Body of pancreas (tissue), 4 donors: ENCODE data around the gene MPP7.

ENCODE experiments used
- CTCF ChIP-seq, 7 experiments: fragments of 450-650 bp in 4 of 7; fragments of 200-600 bp in 3 of 7; sonication (generic) in 3 of 7; IDR thresholded peaks; one replicate each; pipeline ENCODE4 v1.5.1; 2016 to 2019; ENCODE audit warnings: antibody characterized with exemption in 7 of 7
- POLR2A ChIP-seq, 3 donors: fragments of 450-650 bp; IDR thresholded peaks; one replicate each; pipeline ENCODE4 v1.6.1; 2016; ENCODE audit warnings: antibody characterized with exemption in 3 of 3, mild to moderate bottlenecking in 2 of 3

GRCh38 chr10:28282336-28282735, 20.5 kb downstream of the MPP7 start:
- TF ChIP-seq CTCF (IDR thresholded peaks at IDR 0.05) = no peak
- no peak for TF ChIP-seq POLR2A (IDR thresholded peaks at IDR 0.05)
